Measurements from ENCODE around the gene NUMBL.

NUMBL gene

DNA sequence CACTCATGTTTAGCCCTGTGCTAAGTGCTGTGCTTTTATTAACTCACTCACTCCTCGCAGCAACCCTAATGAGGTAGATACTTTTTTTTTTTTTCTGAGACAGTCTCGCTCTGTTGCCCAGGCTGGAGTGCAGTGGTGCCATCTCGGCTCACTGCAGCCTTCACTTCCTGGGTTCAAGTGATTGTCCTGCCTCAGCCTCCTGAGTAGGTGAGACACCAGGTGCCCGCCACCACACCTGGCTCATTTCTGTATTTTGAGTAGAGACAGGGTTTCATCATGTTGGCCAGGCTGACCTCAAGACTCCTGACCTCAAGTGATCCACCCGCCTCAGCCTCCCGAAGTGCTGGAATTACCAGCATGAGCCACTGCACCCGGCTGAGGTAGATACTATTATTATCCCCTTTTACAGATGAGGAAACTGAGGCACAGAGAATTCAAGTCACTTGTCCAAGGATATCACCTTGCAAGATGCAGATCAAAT is 29.0 kb upstream of the NUMBL start:
- no peak overlapping the region for H3K27ac Mint-ChIP-seq
- peaks cover 37% of the 10 kb centered on the region for H3K36me3 Mint-ChIP-seq (ENCODE audit: low read depth)
- peaks cover 77% of the 10 kb centered on the region for H3K4me1 Mint-ChIP-seq (ENCODE audit: low read depth)
- H3K9me3 Mint-ChIP-seq = no peaks in the 10 kb centered on the region
- no peak for DNase-seq
- peak overlapping the region; percentile 83 for H3K4me3 Mint-ChIP-seq
- H3K27me3 Mint-ChIP-seq = no peaks in the 10 kb centered on the region

DNA sequence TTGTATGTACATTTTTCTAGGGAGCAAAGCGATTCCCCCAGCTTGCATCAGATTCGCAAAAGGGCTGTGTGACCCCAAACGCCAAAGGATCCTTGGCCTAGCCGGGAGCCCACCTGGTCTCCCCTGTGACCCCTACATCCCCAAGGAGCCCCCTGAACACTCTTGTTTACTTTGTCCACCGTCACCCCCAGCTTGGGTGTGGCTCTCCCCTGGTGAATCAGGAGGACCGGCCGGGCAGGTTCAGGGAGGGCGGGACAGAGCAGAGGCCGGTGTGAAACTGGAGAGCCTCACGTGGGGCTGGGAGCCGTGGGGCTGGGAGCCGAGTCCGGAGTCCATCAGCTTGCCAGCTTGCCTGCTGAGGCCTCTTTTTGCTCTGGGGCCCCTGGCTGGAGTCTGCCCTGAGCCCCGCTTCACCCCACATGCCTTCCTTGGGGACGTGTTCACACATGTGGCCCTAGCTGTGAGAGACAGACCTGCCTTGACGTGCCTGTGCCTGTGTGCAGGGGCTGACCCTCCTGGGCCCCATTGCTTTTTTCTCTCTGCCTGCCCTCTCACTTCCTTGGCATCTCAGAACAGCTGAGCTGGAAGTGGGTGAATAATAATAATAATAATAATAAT is 28.4 kb upstream of the NUMBL start:
- Mint-ChIP-seq H3K4me3 (peak overlapping the region; percentile 83), H3K36me3 (ENCODE audit: low read depth) (peaks cover 34% of the 10 kb centered on the region), H3K27ac (peak overlapping the region; percentile 81), H3K4me1 (ENCODE audit: low read depth) (peaks cover 77% of the 10 kb centered on the region), H3K27me3 (no peaks in the 10 kb centered on the region), H3K9me3 (no peaks in the 10 kb centered on the region)
- peak; percentile 39 for DNase-seq

DNA sequence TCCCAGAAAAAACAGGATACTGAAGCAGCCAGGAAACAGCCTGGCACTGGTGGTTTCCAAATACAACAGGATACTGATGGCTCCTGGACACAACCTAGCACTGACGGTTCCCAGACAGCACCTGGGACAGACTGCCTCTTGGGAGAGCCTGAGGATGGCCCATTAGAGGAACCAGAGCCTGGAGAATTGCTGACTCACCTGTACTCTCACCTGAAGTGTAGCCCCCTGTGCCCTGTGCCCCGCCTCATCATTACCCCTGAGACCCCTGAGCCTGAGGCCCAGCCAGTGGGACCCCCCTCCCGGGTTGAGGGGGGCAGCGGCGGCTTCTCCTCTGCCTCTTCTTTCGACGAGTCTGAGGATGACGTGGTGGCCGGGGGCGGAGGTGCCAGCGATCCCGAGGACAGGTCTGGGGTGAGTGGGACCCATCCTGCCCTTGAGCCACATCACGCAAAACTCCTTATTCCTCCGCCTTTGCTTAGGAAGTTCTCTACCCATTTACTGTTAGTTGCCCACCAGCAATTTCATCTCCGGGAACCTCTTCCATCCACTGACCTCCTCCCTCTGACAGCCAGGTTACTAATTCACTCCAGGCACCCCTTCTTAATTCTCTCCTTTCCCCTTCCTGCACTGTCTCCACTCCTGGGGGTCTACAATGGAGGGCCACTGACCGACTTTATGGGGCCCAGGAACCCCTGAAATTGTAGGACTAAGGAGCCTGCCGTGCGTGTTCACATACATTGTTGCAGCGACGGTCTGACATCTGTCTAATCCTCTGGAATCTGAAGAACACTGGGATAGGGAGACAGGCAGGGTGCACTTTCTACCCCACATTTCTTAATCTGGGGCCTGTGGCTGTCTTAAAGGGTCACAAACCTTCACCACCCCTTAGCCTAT is 27.7 kb upstream of the NUMBL start:
- H3K4me3 Mint-ChIP-seq = peak overlapping the region; percentile 83
- no peaks in the 10 kb centered on the region for H3K9me3 Mint-ChIP-seq
- peak overlapping the region; percentile 81 for H3K27ac Mint-ChIP-seq
- H3K27me3 Mint-ChIP-seq = no peaks in the 10 kb centered on the region
- H3K36me3 Mint-ChIP-seq (ENCODE audit: low read depth) = peaks cover 30% of the 10 kb centered on the region
- DNase-seq = no peak
- H3K4me1 Mint-ChIP-seq (ENCODE audit: low read depth) = peaks cover 77% of the 10 kb centered on the region

DNA sequence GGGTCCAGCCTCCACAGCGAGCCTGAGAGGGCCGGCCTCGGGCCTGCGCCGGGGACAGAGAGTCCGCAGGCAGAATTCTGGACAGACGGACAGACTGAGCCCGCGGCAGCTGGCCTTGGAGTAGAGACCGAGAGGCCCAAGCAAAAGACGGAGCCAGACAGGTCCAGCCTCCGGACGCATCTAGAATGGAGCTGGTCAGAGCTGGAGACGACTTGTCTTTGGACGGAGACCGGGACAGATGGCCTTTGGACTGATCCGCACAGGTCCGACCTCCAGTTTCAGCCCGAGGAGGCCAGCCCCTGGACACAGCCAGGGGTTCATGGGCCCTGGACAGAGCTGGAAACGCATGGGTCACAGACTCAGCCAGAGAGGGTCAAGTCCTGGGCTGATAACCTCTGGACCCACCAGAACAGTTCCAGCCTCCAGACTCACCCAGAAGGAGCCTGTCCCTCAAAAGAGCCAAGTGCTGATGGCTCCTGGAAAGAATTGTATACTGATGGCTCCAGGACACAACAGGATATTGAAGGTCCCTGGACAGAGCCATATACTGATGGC is 27.0 kb upstream of the NUMBL start:
- H3K9me3 Mint-ChIP-seq = no peaks in the 10 kb centered on the region
- H3K27ac Mint-ChIP-seq = peak overlapping the region; percentile 79
- peak overlapping the region; percentile 83 for H3K4me3 Mint-ChIP-seq
- H3K4me1 Mint-ChIP-seq (ENCODE audit: low read depth) = peaks cover 77% of the 10 kb centered on the region
- no peaks in the 10 kb centered on the region for H3K27me3 Mint-ChIP-seq
- H3K36me3 Mint-ChIP-seq (ENCODE audit: low read depth) = peaks cover 30% of the 10 kb centered on the region
- DNase-seq = no peak

DNA sequence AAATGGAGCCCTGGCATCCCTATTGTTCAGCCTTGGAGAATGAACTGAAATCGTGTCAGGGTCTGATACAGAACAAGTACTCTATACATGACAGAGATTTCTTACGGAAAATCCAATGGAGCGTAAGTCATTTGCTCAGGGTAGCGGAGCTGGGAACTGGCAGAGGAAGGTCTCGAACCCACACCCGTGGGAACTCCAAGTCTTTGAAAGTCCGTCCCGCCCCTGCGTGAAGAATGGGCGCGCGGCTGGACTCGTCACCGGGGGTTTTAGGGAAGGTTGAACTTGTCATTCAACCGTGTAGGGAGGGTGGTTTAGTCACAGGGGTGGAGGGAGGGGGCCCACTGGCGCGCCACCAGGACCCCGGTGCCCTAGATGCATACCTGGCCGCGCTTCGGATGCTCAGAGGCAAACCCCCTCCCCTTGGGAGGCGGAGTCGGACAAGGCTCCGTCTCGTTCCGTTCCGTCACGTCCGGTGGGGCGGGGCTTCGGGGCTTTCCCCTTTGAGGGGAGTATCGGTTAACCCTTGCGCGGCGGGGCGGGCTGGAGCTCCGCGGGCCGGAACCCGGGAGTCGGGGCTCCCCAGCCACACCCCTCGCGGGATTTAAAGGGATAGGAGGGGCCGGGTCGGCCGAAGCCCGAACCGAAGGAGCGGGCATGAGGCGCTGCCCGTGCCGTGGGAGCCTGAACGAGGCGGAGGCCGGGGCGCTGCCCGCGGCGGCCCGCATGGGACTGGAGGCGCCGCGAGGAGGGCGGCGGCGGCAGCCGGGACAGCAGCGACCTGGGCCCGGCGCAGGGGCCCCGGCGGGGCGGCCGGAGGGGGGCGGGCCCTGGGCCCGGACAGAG is 26.3 kb upstream of the NUMBL start, which contains the start of the genes COQ8B and ITPKC:
Gene COQ8B (minus strand): TSS at position 405 of the 843 bp plus-strand sequence. CDS start 2,254 bp downstream, outside the sequence.
Gene ITPKC (plus strand): TSS at position 631 of the 843 bp plus-strand sequence. CDS start 24 bp downstream, at position 655.
- no peaks in the 10 kb centered on the region for H3K27me3 Mint-ChIP-seq
- DNase-seq = peak; percentile 100
- H3K27ac Mint-ChIP-seq = peak within 1 kb of the TSS; percentile 99
- peaks cover 25% of the 10 kb centered on the region for H3K36me3 Mint-ChIP-seq (ENCODE audit: low read depth)
- H3K4me3 Mint-ChIP-seq = peak within 1 kb of the TSS; percentile 90
- H3K9me3 Mint-ChIP-seq = no peaks in the 10 kb centered on the region
- peaks cover 71% of the 10 kb centered on the region for H3K4me1 Mint-ChIP-seq (ENCODE audit: low read depth)

DNA sequence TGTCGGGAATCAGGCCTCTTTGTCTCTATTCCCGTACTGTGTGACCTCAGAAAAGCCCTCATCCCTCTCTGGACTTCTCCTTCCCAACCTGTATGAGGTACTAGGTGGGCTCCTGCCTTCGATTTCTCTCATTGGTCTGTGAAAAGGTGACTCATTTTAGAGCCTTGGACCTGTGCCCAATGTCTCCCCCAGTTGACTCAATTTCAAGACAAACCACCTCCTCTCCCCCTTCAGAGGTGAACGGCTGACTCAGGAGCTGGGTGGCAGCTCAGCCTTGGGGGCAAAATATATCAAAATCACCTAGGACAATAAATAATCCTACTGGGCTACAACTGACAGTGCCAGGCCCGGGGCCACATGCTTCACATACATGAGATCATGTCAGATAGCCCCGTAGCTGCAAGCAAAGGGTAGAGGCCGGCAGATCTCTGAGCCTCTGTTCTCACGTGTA is 25.6 kb upstream of the NUMBL start:
- DNase-seq = peak; percentile 77
- Mint-ChIP-seq H3K9me3 (no peaks in the 10 kb centered on the region), H3K4me1 (ENCODE audit: low read depth) (peaks cover 66% of the 10 kb centered on the region), H3K27me3 (no peaks in the 10 kb centered on the region), H3K4me3 (peak overlapping the region; percentile 90), H3K36me3 (ENCODE audit: low read depth) (peaks cover 30% of the 10 kb centered on the region), H3K27ac (peak overlapping the region; percentile 99)

DNA sequence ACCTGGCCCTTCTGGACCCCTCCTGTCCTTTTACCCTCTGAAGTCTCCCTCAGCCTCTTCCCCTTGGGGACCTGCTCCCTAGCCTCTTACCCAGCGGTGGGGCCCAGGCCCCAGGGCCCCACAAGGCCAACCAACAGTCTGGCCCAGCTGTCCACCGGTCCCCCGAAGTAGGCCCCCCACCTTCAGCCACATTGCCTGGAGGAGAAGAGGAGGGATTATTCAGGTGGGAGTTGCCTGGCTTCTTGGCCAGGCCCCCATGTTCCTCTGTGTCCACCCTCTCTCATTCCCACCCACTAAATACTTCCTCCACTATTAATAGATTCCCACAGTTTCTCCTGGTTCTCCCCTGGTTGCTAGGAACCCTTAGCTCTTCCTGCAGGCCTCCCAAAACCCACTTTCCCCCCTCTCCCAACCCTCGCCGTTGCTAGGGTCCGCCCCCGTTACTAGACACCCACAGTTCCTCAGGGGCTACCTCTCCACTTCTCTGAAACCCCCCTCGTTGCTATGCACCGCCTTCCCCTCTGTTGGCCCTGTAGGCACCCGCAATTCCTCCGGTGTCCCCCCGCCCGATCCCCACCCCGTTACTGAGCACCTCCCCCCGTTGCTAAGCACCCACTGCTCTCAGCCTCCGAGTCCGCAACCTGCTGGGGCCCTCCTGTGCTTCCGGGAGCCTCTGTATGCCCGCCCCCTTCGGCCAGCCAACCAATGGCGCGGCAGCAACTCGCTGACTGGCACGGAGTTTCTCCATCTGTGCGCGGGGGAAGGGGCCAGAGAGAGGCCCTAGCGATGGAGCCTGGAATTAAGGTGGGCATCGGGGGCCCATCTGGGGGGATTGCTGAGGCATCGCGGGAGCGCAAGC is 24.2 kb upstream of the NUMBL start:
- peaks cover 54% of the 10 kb centered on the region for H3K4me1 Mint-ChIP-seq (ENCODE audit: low read depth)
- no peaks in the 10 kb centered on the region for H3K27me3 Mint-ChIP-seq
- peak; percentile 95 for DNase-seq
- no peaks in the 10 kb centered on the region for H3K9me3 Mint-ChIP-seq
- H3K27ac Mint-ChIP-seq = peak overlapping the region; percentile 99
- H3K4me3 Mint-ChIP-seq = peak overlapping the region; percentile 90
- peaks cover 33% of the 10 kb centered on the region for H3K36me3 Mint-ChIP-seq (ENCODE audit: low read depth)

DNA sequence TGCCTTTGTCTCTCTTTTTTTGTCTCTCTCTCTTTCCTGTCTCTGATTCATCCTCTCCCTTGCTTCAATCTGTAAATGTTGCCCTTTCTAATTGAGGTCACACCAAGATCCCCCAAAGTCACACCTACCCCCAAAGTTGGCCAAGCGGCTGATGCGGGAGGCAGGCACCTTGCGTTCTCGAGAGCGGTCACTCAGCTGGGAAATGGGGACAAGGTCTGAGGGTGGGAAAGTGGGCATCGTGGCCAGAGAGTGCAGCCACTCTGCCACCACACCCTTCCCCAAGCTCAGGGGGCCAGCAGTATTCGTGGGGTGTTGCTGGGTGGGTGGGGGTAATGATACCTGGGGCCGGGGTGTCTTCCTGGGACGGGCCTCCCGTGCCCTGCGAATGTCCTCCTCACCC is 23.5 kb upstream of the NUMBL start:
- Mint-ChIP-seq H3K9me3 (no peaks in the 10 kb centered on the region), H3K4me3 (peak overlapping the region; percentile 90), H3K4me1 (ENCODE audit: low read depth) (peaks cover 52% of the 10 kb centered on the region), H3K27ac (peak overlapping the region; percentile 99), H3K27me3 (no peaks in the 10 kb centered on the region), H3K36me3 (ENCODE audit: low read depth) (peaks cover 39% of the 10 kb centered on the region)
- no peak for DNase-seq

DNA sequence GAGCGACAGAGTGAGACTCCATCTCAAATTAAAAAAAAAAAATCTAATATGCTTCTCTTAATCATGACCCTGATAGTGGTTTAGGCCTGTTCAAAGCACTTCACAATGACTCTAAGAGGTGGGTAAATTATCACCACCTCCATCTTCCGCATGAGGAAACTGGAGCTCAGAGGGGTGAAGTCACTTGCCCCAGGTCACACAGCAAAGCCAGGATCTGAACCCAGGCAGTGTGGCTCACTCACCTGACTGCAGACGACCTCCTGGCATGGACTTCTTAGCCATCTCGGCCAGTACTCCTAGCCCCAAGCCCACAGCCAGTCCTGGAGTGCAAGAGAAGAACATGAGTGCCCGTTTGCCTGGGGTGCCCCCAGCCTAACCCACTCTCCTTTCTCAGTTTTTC is 19.4 kb upstream of the NUMBL start:
- Mint-ChIP-seq H3K9me3 (no peaks in the 10 kb centered on the region), H3K36me3 (ENCODE audit: low read depth) (peaks cover 64% of the 10 kb centered on the region), H3K27ac (no peak overlapping the region), H3K4me1 (ENCODE audit: low read depth) (peaks cover 23% of the 10 kb centered on the region), H3K4me3 (no peak overlapping the region), H3K27me3 (no peaks in the 10 kb centered on the region)
- DNase-seq = no peak

DNA sequence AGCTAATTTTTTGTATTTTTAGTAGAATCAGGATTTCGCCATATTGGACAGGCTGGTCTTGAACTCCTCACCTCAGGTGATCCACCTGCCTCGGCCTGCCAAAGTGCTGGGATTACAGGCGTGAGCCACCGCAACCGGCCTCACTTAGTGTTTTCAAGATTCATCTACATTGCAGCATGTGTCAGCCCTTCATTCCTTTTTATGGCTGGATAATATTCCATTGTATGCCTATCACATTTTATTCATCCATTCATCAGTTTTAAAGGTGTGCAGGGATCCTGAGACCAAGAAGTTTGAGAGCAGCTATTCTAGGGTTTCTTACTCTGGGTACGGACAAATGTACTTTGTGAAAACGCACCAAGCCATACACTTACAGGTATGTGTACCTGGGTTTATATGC is 17.2 kb upstream of the NUMBL start:
- no peaks in the 10 kb centered on the region for H3K27me3 Mint-ChIP-seq
- peaks cover 74% of the 10 kb centered on the region for H3K36me3 Mint-ChIP-seq (ENCODE audit: low read depth)
- H3K27ac Mint-ChIP-seq = no peak overlapping the region
- H3K4me1 Mint-ChIP-seq (ENCODE audit: low read depth) = peaks cover 8% of the 10 kb centered on the region
- H3K4me3 Mint-ChIP-seq = no peak overlapping the region
- no peaks in the 10 kb centered on the region for H3K9me3 Mint-ChIP-seq
- no peak for DNase-seq

DNA sequence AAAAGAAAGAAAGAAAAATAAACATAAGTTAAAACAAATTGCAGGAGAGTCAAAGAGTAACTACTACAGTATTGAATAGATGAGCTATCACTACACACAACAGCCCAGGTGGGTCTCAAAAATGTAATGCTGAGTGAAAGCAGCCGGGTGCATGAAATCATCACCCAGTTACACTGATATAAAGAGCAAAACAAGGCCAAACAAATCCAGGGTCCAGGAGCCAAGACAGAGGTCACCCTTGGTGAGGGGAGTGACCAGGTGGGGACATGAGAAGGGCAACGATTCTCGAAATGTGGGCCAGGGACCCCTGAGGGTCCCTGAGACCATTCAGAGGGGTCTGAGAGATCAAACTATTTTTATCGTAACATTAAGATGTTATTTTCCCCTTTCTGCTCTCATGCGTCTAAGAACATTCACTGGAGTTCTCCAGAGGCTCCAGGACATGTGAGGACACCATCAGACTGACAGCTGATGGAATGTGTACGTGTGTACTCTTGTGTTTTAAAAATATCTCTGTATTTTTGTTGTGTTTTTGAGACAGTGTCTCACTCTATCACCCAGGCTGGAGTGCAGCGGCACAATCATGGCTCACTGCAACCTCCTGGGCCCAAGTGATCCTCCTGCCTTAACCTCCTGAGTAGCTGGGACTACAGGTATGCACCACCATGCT is 15.6 kb upstream of the NUMBL start:
- Mint-ChIP-seq H3K9me3 (no peaks in the 10 kb centered on the region), H3K4me1 (ENCODE audit: low read depth) (peaks cover 7% of the 10 kb centered on the region), H3K36me3 (ENCODE audit: low read depth) (peaks cover 79% of the 10 kb centered on the region), H3K27ac (no peak overlapping the region), H3K27me3 (no peaks in the 10 kb centered on the region), H3K4me3 (no peak overlapping the region)
- no peak for DNase-seq

DNA sequence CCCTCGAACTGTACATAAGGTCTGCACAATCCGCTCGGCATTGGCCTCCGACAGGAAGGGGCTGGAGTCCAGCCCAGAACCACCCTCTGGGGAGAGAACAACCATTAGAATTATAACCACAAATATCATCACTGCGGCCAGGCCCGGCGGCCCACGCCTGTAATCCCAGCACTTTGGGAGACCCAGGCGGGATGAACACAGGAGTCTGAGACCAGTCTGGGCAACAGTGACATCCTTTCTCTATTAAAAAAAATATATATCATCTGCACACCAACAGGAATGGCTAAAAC is 14.9 kb upstream of the NUMBL start:
- no peak overlapping the region for H3K4me3 Mint-ChIP-seq
- no peaks in the 10 kb centered on the region for H3K9me3 Mint-ChIP-seq
- peaks cover 78% of the 10 kb centered on the region for H3K36me3 Mint-ChIP-seq (ENCODE audit: low read depth)
- no peak for DNase-seq
- no peaks in the 10 kb centered on the region for H3K27me3 Mint-ChIP-seq
- H3K4me1 Mint-ChIP-seq (ENCODE audit: low read depth) = peaks cover 6% of the 10 kb centered on the region
- H3K27ac Mint-ChIP-seq = no peak overlapping the region

Data from activated T-cell treated with anti-CD3 and anti-CD28 coated beads, Interleukin-2, amount 50 U/mL, for 24 hours (primary cell).